Measurements from ENCODE around the gene NPLOC4. TPM values are rescaled to one million over a fixed set of nuclear protein-coding genes. Genes with fewer than 3 reads are reported as not detected.

The NPLOC4 gene
- total and polyA plus RNA-seq, 4 donors, result 30.1 to 98.0 (median 51.3) TPM

GRCh38 chr17:81666342-81667191 lies 29.7 kb upstream of the NPLOC4 start, which contains the start of the genes CCDC137 and OXLD1:
CCDC137 (plus strand) TSS chr17:81666737; CDS start chr17:81666767, 30 bp downstream.
OXLD1 (minus strand) TSS chr17:81666605; CDS start chr17:81666577, 28 bp downstream.
- H3K27ac ChIP-seq (ENCODE audit: low read depth in 1 of 2, low read length in 1 of 2), result peak within 1 kb of the TSS; percentile 88 to 93
- H3K4me1 ChIP-seq (ENCODE audit: control insufficient read depth in 5 of 5, insufficient read depth in 5 of 5, low read length in 5 of 5), result peaks cover 0 to 17% (median 4%) of the 10 kb centered on the region in 5 donors
- H3K36me3 ChIP-seq (ENCODE audit: control insufficient read depth in 4 of 4, insufficient read depth in 4 of 4, low read length in 4 of 4), result peaks cover 0 to 18% (median 7%) of the 10 kb centered on the region in 4 donors
- H3K4me3 ChIP-seq, result peak within 1 kb of the TSS; percentile 93
- WGBS, 2 donors, result 0% methylated on average over 81 to 96 of the region's 96 CpGs
- peak within 1 kb of the TSS; percentile 53 to 77 for H3K9ac ChIP-seq (ENCODE audit: insufficient read depth in 1 of 2, low read length in 2 of 2)
- TF ChIP-seq CTCF (IDR thresholded peaks at IDR 0.05; ENCODE audit: control extremely low read depth, extremely low read depth), result no peak
- ATAC-seq (ENCODE audit: insufficient read depth, low FRiP score) (peak; percentile 97), DNase-seq (peak; percentile 96 to 98 (median 96))
- no peaks in the 10 kb centered on the region for H3K9me3 ChIP-seq (ENCODE audit: control insufficient read depth in 4 of 4, insufficient read depth in 3 of 4, low read length in 3 of 4)
- no peaks in the 10 kb centered on the region for H3K27me3 ChIP-seq (ENCODE audit: control insufficient read depth in 3 of 3, insufficient read depth in 3 of 3, low read length in 2 of 3)

GRCh38 chr17:81666092-81666341 lies 29.1 kb upstream of the NPLOC4 start:
- peak overlapping the region; percentile 53 to 77 for H3K9ac ChIP-seq (ENCODE audit: insufficient read depth in 1 of 2, low read length in 2 of 2)
- H3K27me3 ChIP-seq (ENCODE audit: control insufficient read depth in 3 of 3, insufficient read depth in 3 of 3, low read length in 2 of 3), result no peaks in the 10 kb centered on the region
- peaks cover 0 to 17% (median 4%) of the 10 kb centered on the region in 5 donors for H3K4me1 ChIP-seq (ENCODE audit: control insufficient read depth in 5 of 5, insufficient read depth in 5 of 5, low read length in 5 of 5)
- peak overlapping the region; percentile 86 to 93 for H3K27ac ChIP-seq (ENCODE audit: low read depth in 1 of 2, low read length in 1 of 2)
- H3K4me3 ChIP-seq, result peak overlapping the region; percentile 93
- TF ChIP-seq CTCF (IDR thresholded peaks at IDR 0.05; ENCODE audit: control extremely low read depth, extremely low read depth), result no peak
- DNase-seq, result peak in 1 of 3 donors; percentile 46
- no peak for ATAC-seq (ENCODE audit: insufficient read depth, low FRiP score)
- 0% methylated on average over 16 of the region's 16 CpGs for WGBS, 2 donors
- peaks cover 0 to 14% (median 4%) of the 10 kb centered on the region in 4 donors for H3K36me3 ChIP-seq (ENCODE audit: control insufficient read depth in 4 of 4, insufficient read depth in 4 of 4, low read length in 4 of 4)
- no peaks in the 10 kb centered on the region for H3K9me3 ChIP-seq (ENCODE audit: control insufficient read depth in 4 of 4, insufficient read depth in 3 of 4, low read length in 3 of 4)

- ATAC-seq (ENCODE audit: insufficient read depth, low FRiP score) (peak; percentile 10), DNase-seq (peak in 1 of 3 donors; percentile 8)
- 51 to 55% methylated on average over 30 of the region's 30 CpGs for WGBS, 2 donors
- peak overlapping the region; percentile 86 to 93 for H3K27ac ChIP-seq (ENCODE audit: low read depth in 1 of 2, low read length in 1 of 2)
- peak overlapping the region; percentile 93 for H3K4me3 ChIP-seq
- H3K9me3 ChIP-seq (ENCODE audit: control insufficient read depth in 4 of 4, insufficient read depth in 3 of 4, low read length in 3 of 4), result no peaks in the 10 kb centered on the region
- peak overlapping the region; percentile 53 to 77 for H3K9ac ChIP-seq (ENCODE audit: insufficient read depth in 1 of 2, low read length in 2 of 2)
- peaks cover 0 to 17% (median 4%) of the 10 kb centered on the region in 5 donors for H3K4me1 ChIP-seq (ENCODE audit: control insufficient read depth in 5 of 5, insufficient read depth in 5 of 5, low read length in 5 of 5)
- H3K27me3 ChIP-seq (ENCODE audit: control insufficient read depth in 3 of 3, insufficient read depth in 3 of 3, low read length in 2 of 3), result no peaks in the 10 kb centered on the region
- H3K36me3 ChIP-seq (ENCODE audit: control insufficient read depth in 4 of 4, insufficient read depth in 4 of 4, low read length in 4 of 4), result peaks cover 0 to 12% (median 4%) of the 10 kb centered on the region in 4 donors
- TF ChIP-seq CTCF (IDR thresholded peaks at IDR 0.05; ENCODE audit: control extremely low read depth, extremely low read depth), result no peak
Observed at GRCh38 chr17:81665205-81666091, 28.5 kb upstream of the NPLOC4 start.

Data from lung (tissue), 12 donors.